ENCODE results near the gene MUC6. TPM values are rescaled to one million over a fixed set of nuclear protein-coding genes. Genes with fewer than 3 reads are reported as not detected.

The MUC6 gene
- total RNA-seq, 1 experiment from 2014 or later = 0.49 TPM

DNA sequence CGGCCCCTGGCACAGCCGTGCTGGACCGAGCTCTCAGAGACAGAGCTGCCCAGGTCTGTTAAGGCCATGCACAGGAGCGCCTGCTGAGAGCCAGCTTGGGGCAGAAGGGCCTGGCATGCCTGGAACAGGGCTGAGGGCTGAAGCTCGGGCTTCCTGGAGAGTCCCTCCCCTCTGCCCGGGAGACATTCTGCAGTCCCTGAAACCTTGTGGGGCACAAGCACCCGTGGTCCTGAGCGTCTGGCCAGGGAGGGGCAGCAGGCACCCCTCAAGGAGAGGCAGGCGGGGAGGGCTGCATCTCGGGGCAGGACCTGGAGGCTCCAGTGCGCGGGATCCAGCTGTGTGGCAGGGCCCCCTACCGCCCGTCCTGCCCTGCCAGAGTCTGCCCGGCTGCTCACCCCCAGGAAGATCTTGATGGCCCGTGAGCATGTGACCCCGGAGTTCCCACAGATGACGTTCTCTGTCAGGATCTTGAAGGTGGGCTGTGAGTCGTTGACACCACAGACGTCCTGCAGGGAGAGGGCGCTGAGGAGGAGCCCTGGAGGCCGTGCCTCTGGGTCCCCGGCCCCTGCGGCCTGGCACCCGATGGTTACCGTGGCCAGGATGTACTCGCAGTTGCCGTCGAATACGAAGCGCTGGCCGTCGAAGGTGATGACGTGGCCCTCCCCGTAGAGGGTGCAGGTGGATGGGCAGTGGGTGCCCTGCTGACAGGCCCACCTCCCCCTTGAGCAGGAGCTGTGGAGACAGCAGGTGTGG lies 10.9 kb downstream of the MUC6 start:
- CTCF ChIA-PET = no interaction called here
- ATAC-seq (peak; percentile 9; the same call in 1 of the 2 replicates), DNase-seq (ENCODE audit: low read depth, low spot score) (no peak)
- H3K9me3 ChIP-seq (ENCODE audit: control insufficient read depth, insufficient read depth, low read depth, low read length) = no peaks in the 10 kb centered on the region
- no peaks in the 10 kb centered on the region; the same call in 1 of the 2 replicates for H3K4me1 ChIP-seq (ENCODE audit: control insufficient read depth, insufficient read depth, low read length)
- H3K27me3 ChIP-seq (ENCODE audit: control insufficient read depth, insufficient read depth, low read length) = no peaks in the 10 kb centered on the region
- intact Hi-C loops (cut with micrococcal nuclease; ENCODE audit: unreplicated experiment) (no loop called here), in situ Hi-C loops (cut with HindIII; ENCODE audit: low pct_unique_long_range_greater_than_20kb, low sequenced_read_pairs) (no loop called here)
- no peaks in the 10 kb centered on the region for H3K36me3 ChIP-seq (ENCODE audit: control insufficient read depth, insufficient read depth, low read length)
- H3K4me3 ChIP-seq (ENCODE audit: low read depth in 2 of 2, low read length in 2 of 2) = no peak overlapping the region
- TF ChIP-seq CTCF (IDR thresholded peaks at IDR 0.05) (no peak), REST (IDR thresholded peaks at IDR 0.05; ENCODE audit: insufficient read depth in 1 of 2, low read depth in 2 of 2, low read length in 1 of 2) (no peak), TCF7L2 (IDR thresholded peaks at IDR 0.05; ENCODE audit: low read depth, low read length) (no peak), POLR2AphosphoS5 (IDR thresholded peaks at IDR 0.05; ENCODE audit: low read depth, low read length) (no peak), SIN3A (IDR thresholded peaks at IDR 0.05; ENCODE audit: borderline replicate concordance, insufficient read depth, low read depth, low read length) (no peak)
- POLR2A ChIA-PET = no interaction called here
- BruUV-seq (replicated peaks) = no TSS peak
- H3K27ac ChIP-seq (ENCODE audit: low read length) = no peak overlapping the region

DNA sequence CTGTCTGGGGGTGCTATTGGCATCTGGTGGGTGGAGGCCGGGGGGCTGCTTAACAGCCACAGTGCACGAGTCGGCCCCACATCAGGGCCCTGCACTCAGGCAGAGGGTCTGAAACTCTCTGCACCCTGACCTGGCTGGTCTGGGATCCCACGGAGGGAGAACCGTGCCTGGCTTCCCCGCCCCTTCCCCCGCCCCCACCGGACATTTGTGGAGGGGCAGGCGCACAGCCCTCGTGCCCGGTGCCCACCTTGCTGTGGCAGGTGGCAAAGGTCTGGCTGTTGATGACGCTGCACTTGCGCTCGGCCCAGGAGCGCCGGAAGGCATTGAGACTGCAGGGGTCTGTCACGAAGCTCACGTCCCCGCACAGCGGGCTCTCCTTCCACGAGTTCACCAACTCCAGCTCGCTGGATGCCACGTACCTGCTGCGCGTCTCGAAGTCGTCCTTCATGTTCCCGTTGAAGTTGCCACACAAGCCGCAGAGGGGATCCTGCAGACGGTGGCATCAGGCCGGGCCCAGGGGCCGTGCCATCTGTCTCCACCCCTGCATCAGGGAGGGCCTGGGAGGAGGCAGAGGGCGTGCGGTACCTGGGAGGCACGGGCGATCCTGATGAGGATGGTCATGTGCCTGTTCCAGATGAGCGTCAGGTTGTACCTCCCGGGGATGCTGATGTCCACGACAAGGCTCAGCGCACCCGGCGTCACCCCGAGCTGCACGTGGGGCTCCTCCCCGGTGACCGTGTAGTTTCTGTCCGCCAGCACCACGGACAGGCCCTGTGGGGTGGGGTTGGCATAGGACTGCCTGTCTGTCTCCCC lies 11.7 kb downstream of the MUC6 start:
- POLR2A ChIA-PET = interaction anchor here (0.5 kb wide), 1 partner anchor 10 kb away, joined by 3 read pairs; no protein-coding TSS in a partner anchor
- intact Hi-C loops (cut with micrococcal nuclease; ENCODE audit: unreplicated experiment) (no loop called here), in situ Hi-C loops (cut with HindIII; ENCODE audit: low pct_unique_long_range_greater_than_20kb, low sequenced_read_pairs) (no loop called here)
- TF ChIP-seq SIN3A (IDR thresholded peaks at IDR 0.05; ENCODE audit: borderline replicate concordance, insufficient read depth, low read depth, low read length) (no peak), REST (IDR thresholded peaks at IDR 0.05; ENCODE audit: insufficient read depth in 1 of 2, low read depth in 2 of 2, low read length in 1 of 2) (peak in 1 of 2 experiments; percentile 67; a peak in 1 of 4 replicates)
- ATAC-seq (no peak), DNase-seq (ENCODE audit: low read depth, low spot score) (no peak)
- no peaks in the 10 kb centered on the region; the same call in 1 of the 2 replicates for H3K4me1 ChIP-seq (ENCODE audit: control insufficient read depth, insufficient read depth, low read length)
- H3K9me3 ChIP-seq (ENCODE audit: control insufficient read depth, insufficient read depth, low read depth, low read length) = no peaks in the 10 kb centered on the region
- H3K27ac ChIP-seq (ENCODE audit: low read length) = no peak overlapping the region
- CTCF ChIA-PET = no interaction called here
- H3K36me3 ChIP-seq (ENCODE audit: control insufficient read depth, insufficient read depth, low read length) = no peaks in the 10 kb centered on the region
- no TSS peak for BruUV-seq (replicated peaks)
- H3K4me3 ChIP-seq (ENCODE audit: low read depth in 2 of 2, low read length in 2 of 2) = no peak overlapping the region
- H3K27me3 ChIP-seq (ENCODE audit: control insufficient read depth, insufficient read depth, low read length) = no peaks in the 10 kb centered on the region
